GM12875 (cell line): ENCODE measurements around the gene PROSER3.

ENCODE experiments used
- H3K4me3 ChIP-seq: one replicate; pipeline ENCODE4 v1.5.1; 2011; ENCODE audit warnings: low read depth, low read length, control low read depth
- TF ChIP-seq, protein P1 (sequence below): IDR thresholded peaks from 2 replicates; pipeline ENCODE4 v1.5.1; 2011; ENCODE audit warnings: low read depth, mild to moderate bottlenecking, control low read depth, inconsistent platforms, low read length, moderate library complexity, borderline replicate concordance; ENCODE audit not compliant: insufficient read depth

PROSER3 gene

DNA sequence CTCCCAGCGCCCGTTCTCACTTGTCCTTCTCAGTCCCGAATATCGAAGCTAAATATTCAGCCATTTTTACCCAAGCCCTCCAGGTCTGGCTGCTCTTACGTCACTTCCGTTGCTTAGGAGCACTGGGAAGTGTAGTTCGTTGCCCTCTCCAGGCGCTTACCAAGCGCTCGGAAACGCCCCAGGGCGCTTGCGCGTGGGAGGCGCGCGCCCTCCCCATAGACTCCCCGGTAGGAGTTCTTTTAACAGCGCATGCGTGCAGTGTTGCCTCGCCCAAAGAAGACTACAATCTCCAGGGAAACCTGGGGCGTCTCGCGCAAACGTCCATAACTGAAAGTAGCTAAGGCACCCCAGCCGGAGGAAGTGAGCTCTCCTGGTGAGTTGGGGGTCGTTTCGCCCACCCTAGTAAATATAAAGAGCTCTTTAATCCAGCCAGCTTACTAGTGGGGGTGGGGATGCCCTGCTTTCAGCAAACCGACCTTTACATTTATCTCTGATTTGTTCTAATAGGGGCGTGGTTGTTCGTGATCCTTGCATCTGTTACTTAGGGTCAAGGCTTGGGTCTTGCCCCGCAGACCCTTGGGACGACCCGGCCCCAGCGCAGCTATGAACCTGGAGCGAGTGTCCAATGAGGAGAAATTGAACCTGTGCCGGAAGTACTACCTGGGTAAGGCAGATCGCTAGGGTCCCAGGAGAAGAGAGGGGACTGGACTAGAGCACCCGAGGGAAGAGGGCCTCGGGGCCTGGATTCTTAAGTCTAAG is 12.5 kb upstream of the PROSER3 start, which contains the start of the genes PSENEN and U2AF1L4:
Gene PSENEN (plus strand): TSS at position 324 of the 759 bp plus-strand sequence. CDS start 280 bp downstream, at position 604.
Gene U2AF1L4 (minus strand): TSS at position 91 of the 759 bp plus-strand sequence. CDS start 27 bp downstream, at position 64.
- H3K4me3 ChIP-seq: peak within 1 kb of the TSS; percentile 62
- TF ChIP-seq, protein P1, sequence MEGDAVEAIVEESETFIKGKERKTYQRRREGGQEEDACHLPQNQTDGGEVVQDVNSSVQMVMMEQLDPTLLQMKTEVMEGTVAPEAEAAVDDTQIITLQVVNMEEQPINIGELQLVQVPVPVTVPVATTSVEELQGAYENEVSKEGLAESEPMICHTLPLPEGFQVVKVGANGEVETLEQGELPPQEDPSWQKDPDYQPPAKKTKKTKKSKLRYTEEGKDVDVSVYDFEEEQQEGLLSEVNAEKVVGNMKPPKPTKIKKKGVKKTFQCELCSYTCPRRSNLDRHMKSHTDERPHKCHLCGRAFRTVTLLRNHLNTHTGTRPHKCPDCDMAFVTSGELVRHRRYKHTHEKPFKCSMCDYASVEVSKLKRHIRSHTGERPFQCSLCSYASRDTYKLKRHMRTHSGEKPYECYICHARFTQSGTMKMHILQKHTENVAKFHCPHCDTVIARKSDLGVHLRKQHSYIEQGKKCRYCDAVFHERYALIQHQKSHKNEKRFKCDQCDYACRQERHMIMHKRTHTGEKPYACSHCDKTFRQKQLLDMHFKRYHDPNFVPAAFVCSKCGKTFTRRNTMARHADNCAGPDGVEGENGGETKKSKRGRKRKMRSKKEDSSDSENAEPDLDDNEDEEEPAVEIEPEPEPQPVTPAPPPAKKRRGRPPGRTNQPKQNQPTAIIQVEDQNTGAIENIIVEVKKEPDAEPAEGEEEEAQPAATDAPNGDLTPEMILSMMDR: no peak

DNA sequence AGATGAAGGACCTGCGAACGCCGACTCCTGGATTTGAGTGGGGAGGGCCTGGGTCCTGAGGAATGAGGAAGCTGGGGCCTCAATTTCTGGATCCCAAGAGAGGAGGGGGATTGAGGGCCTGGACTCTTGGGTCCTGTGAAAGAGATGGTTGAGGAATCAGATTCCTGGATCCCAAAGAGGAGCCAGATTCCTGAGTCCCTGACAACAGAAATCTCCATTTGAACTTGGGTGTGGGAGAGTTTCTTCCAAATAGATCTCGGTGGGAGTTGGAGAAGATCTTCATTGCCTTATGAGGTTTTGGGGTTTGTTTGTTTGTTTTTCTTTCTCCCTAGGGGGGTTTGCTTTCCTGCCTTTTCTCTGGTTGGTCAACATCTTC is 11.9 kb upstream of the PROSER3 start:
- TF ChIP-seq, protein P1: no peak
- H3K4me3 ChIP-seq: peak overlapping the region; percentile 62

DNA sequence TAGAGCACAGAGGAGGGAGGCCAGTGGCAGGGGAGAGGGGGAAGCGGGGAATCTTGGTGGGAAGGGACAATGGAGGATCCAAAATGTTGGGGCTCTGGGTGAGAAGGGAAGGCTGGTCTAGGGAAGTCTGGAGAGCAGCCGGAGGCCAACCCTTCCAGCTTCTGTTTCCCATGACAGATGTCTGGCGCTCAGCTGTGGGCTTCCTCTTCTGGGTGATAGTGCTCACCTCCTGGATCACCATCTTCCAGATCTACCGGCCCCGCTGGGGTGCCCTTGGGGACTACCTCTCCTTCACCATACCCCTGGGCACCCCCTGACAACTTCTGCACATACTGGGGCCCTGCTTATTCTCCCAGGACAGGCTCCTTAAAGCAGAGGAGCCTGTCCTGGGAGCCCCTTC is 11.4 kb upstream of the PROSER3 start:
- H3K4me3 ChIP-seq: no peak overlapping the region
- TF ChIP-seq, protein P1: no peak

DNA sequence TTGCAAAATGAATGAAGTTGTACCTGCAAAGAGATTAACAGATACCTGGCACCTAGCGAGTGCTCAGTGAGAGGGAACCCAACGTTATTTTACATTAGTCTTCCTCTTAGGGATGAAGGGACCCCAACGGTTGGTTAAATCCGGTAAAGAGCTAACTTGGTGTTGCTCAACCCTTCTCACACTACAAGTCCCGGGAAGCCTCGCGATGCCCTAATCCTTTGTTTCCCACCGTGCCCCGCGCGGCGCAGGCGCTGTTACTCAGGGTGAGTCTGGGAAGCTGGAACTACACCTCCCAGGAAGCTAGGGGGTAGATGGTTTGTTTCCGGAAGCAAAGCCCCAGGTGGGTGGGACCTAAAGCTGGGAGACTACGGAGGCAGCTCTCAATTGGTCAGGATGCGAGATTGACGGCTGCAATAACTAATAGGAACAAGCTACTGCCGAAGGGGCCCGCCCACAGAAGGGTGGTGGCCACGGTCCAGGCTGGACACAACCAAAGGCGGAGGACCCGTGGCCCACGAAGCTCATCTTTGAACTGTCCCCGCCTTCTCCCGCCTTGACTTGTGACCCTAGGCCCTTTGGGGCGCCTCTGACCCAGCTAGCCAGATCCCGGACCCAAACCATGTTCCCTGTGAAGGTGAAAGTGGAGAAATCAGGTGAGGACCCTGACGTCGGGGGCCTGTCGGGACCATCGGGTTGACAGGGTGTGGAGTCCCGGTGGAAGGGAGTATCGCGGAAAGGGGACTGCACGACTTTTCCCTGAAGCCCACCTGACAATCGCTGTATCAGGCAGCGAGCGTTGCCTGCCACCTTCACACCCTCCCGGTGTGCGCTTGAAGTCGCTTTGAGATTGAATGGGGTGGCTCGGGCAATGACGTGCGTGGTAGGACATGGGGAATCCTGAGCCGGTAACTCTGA is 9.6 kb upstream of the PROSER3 start, which contains the start of gene LIN37:
Gene LIN37 (plus strand): TSS at position 471 of the 915 bp plus-strand sequence. CDS start 149 bp downstream, at position 620.
- TF ChIP-seq, protein P1: no peak
- H3K4me3 ChIP-seq: peak within 1 kb of the TSS; percentile 96

DNA sequence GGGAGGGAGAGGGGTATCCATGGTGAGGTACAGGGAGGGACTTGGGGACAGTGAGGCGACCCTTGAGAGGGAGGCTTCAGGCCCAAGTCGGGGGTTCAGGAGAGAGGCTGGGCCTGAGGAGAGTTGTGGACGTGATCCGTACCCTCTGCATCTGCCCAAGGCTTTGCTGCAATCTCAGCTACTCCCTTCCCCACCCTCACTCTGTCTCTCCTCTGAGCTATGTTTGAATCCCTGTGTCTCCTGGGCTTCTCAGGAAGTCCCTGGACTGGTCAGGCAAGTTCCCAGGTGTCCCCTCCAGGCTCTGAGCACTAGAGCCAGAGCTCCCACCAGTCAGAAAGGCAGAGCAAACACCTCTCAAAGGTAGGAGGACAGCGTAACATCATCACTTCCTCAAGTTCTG is 7.8 kb upstream of the PROSER3 start:
- TF ChIP-seq, protein P1: no peak
- no peak overlapping the region for H3K4me3 ChIP-seq

DNA sequence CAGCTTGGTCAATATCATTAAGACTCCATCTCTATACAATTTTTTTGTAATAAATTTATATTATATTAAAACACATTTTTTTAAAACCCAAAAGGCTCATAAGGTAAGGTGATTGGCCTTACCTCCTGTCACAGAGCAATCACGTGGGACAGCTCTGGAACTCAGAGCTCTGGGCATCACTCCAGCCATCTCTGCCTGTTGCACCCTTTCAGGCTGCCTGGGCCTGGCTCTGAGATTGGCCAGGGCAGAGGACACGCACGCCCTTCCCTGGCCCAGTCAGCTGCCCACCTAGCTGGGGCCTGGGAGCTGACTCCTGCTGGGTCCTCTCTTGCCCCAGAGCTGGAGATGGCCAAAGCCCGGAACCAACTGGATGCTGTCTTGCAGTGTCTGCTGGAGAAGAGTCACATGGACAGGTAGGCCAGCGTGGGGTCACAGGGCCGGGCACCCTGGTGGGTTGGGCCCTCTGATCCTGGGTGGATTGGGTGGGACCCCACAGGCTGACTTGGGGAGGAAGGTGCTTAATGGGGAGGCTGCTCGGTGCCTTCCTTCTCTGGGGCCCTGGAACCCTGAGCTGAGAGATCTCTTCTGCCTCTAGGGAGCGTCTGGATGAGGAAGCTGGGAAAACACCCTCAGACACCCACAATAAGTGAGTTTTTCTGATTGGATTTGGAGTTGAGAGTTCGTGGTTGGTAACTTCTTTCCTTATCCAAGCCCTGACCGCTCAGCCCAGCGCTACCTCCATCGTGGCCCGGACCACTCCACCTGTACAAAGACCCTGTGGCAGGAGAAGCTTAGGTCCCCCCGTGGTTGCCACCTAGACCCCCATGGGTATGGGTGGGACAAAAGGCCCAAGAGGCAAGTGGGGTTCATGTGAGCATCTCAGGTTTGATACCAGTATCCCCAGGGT is 5.9 kb upstream of the PROSER3 start:
- TF ChIP-seq, protein P1: no peak
- no peak overlapping the region for H3K4me3 ChIP-seq
